Liver (tissue), 9 donors: Measurements from ENCODE around the gene ST6GALNAC4. TPM values are rescaled to one million over a fixed set of nuclear protein-coding genes. Genes with fewer than 3 reads are reported as not detected.

Experiments used
- DNase-seq: peaks from one replicate; pipeline ENCODE4 v3.0.0-alpha.2; 2017; ENCODE audit warnings: low spot score
- H3K27ac ChIP-seq, 2 donors: one replicate each; pipeline ENCODE4 v1.7.0; 2013; ENCODE audit warnings: inconsistent platforms in 2 of 2, low read length in 2 of 2, control low read depth in 1 of 2, low read depth in 1 of 2, mild to moderate bottlenecking in 1 of 2
- H3K27me3 ChIP-seq, 4 donors: one replicate each; pipeline versions ENCODE4 v1.6.1 to v1.7.0; 2013; ENCODE audit warnings: low read length in 3 of 4, inconsistent platforms in 1 of 4, mild to moderate bottlenecking in 1 of 4, moderate library complexity in 1 of 4; ENCODE audit not compliant: control insufficient read depth in 4 of 4, insufficient read depth in 4 of 4
- H3K36me3 ChIP-seq, 4 donors: one replicate each; pipeline versions ENCODE4 v1.6.1 to v1.7.0; 2013; ENCODE audit warnings: low read length in 3 of 4, mild to moderate bottlenecking in 3 of 4, low read depth in 1 of 4, moderate library complexity in 1 of 4; ENCODE audit not compliant: control insufficient read depth in 4 of 4, insufficient read depth in 3 of 4
- H3K4me1 ChIP-seq, 4 donors: one replicate each; pipeline versions ENCODE4 v1.6.1 to v1.7.0; 2013; ENCODE audit warnings: low read length in 3 of 4, mild to moderate bottlenecking in 3 of 4, moderate library complexity in 1 of 4; ENCODE audit not compliant: control insufficient read depth in 4 of 4, insufficient read depth in 4 of 4
- H3K4me3 ChIP-seq, 3 donors: one replicate each; pipeline versions ENCODE4 v1.6.1 to v1.7.0; 2013; ENCODE audit warnings: low read length in 3 of 3, control low read depth in 1 of 3, low read depth in 1 of 3, mild to moderate bottlenecking in 1 of 3
- H3K9ac ChIP-seq, 2 donors: one replicate each; pipeline ENCODE4 v1.7.0; 2013; ENCODE audit warnings: low read length in 2 of 2, mild to moderate bottlenecking in 2 of 2, moderate library complexity in 2 of 2, control low read depth in 1 of 2, low read depth in 1 of 2
- H3K9me3 ChIP-seq, 4 donors: one replicate each; pipeline versions ENCODE4 v1.6.1 to v1.7.0; 2013; ENCODE audit warnings: low read length in 3 of 4; ENCODE audit not compliant: control insufficient read depth in 4 of 4
- ATF3 ChIP-seq: IDR thresholded peaks from 2 replicates; pipeline ENCODE4 v1.6.1; 2016; ENCODE audit warnings: antibody characterized with exemption
- CTCF ChIP-seq: fragments of 150-350 bp; IDR thresholded peaks from 2 replicates; pipeline ENCODE4 v1.5.1; 2017; ENCODE audit warnings: improper control_type of control experiment, low read depth, low read length; ENCODE audit not compliant: missing input control
- EGR1 ChIP-seq, 2 donors: IDR thresholded peaks; 2 replicates each; pipeline ENCODE4 v1.6.1; 2016 to 2018; ENCODE audit warnings: antibody characterized with exemption in 2 of 2, low read depth in 2 of 2
- FOXA1 ChIP-seq: IDR thresholded peaks from 2 replicates; pipeline ENCODE4 v1.6.1; 2016; ENCODE audit warnings: antibody characterized with exemption
- FOXA2 ChIP-seq: IDR thresholded peaks from 2 replicates; pipeline ENCODE4 v1.6.1; 2016; ENCODE audit warnings: antibody characterized with exemption
- GABPA ChIP-seq, 2 donors: IDR thresholded peaks in 1 of 2; conservative IDR thresholded peaks in 1 of 2; 2 replicates each; pipeline ENCODE4 v1.6.1; 2016; ENCODE audit warnings: antibody characterized with exemption in 2 of 2, mild to moderate bottlenecking in 1 of 2, moderate library complexity in 1 of 2
- HNF4A ChIP-seq, 2 donors: conservative IDR thresholded peaks; 2 replicates each; pipeline ENCODE4 v1.6.1; 2016; ENCODE audit warnings: antibody characterized with exemption in 2 of 2, mild to moderate bottlenecking in 2 of 2
- HNF4G ChIP-seq: IDR thresholded peaks from 2 replicates; pipeline ENCODE4 v1.6.1; 2016; ENCODE audit warnings: antibody characterized with exemption
- MAX ChIP-seq: IDR thresholded peaks from 2 replicates; pipeline ENCODE4 v1.6.1; 2016; ENCODE audit warnings: antibody characterized with exemption
- NR2F2 ChIP-seq: IDR thresholded peaks from 2 replicates; pipeline ENCODE4 v1.6.1; 2016; ENCODE audit warnings: antibody characterized with exemption
- RAD21 ChIP-seq, 2 donors: IDR thresholded peaks; 2 replicates each; pipeline ENCODE4 v1.6.1; 2016; ENCODE audit warnings: antibody characterized with exemption in 2 of 2, mild to moderate bottlenecking in 2 of 2
- REST ChIP-seq: IDR thresholded peaks from 2 replicates; pipeline ENCODE4 v1.6.1; 2016; ENCODE audit warnings: antibody characterized with exemption, mild to moderate bottlenecking
- RXRA ChIP-seq, 2 donors: IDR thresholded peaks; 2 replicates each; pipeline ENCODE4 v1.6.1; 2017 to 2018; ENCODE audit warnings: antibody characterized with exemption in 2 of 2, mild to moderate bottlenecking in 1 of 2
- SP1 ChIP-seq: IDR thresholded peaks from 2 replicates; pipeline ENCODE4 v1.6.1; 2018; ENCODE audit warnings: antibody characterized with exemption, mild to moderate bottlenecking
- TAF1 ChIP-seq: conservative IDR thresholded peaks from 2 replicates; pipeline ENCODE4 v1.6.1; 2016; ENCODE audit warnings: antibody characterized with exemption, mild to moderate bottlenecking
- YY1 ChIP-seq: IDR thresholded peaks from 2 replicates; pipeline ENCODE4 v1.6.1; 2016; ENCODE audit warnings: antibody characterized with exemption, mild to moderate bottlenecking
- ZBTB33 ChIP-seq: IDR thresholded peaks from 2 replicates; pipeline ENCODE4 v1.6.1; 2016; ENCODE audit warnings: antibody characterized with exemption
- WGBS: extraction: QIAGEN DNeasy Blood & Tissue Kit; methylation state at CpG from one replicate; pipeline ENCODE4 v1.1.7; 2013; 5-methylcytosine and 5-hydroxymethylcytosine counted together
- polyA plus RNA-seq, 2 donors: library from polyadenylated mRNA; stranded (reverse) in 1 of 2; unstranded in 1 of 2; fragments of 200-250 nt in 1 of 2; fragments of >200 nt in 1 of 2; fragmentation: Nextera tagmentation in 1 of 2; extraction: Ambion mirVana in 1 of 2; gene quantifications; one replicate each; pipeline versions ENCODE4 v1.2.1 to v1.2.3, GENCODE V29; 2013 to 2015
- total RNA-seq, 2 donors: library from RNA; depleted of rRNA; stranded (reverse); fragments of >200 nt; gene quantifications; one replicate each; pipeline ENCODE4 v1.2.3, GENCODE V29; 2014
- donor health status: healthy.
- donor health status: healthy.
- donor health status: healthy.
- donor health status: healthy.
- donor health status: healthy.

The ST6GALNAC4 gene
- total and polyA plus RNA-seq, 4 donors, result 2.5 to 83.7 (median 7.5) TPM

GRCh38 chr9:127941062-127941960 is 24.5 kb upstream of the ST6GALNAC4 start:
- H3K36me3 ChIP-seq, result peaks cover 10 to 34% (median 14%) of the 10 kb centered on the region in 4 donors
- no peak overlapping the region for H3K27ac ChIP-seq
- TF ChIP-seq RXRA (IDR thresholded peaks at IDR 0.05) (no peak), NR2F2 (no peak), GABPA (IDR thresholded peaks at IDR 0.05 in 1 of 2, conservative IDR thresholded peaks at IDR 0.05 in 1 of 2) (no peak), RAD21 (IDR thresholded peaks at IDR 0.05) (no peak), ATF3 (no peak), REST (no peak), EGR1 (IDR thresholded peaks at IDR 0.05; ENCODE audit: low read depth in 2 of 2) (no peak), CTCF (no peak), SP1 (no peak), HNF4G (no peak), TAF1 (no peak), FOXA1 (no peak)
- H3K9ac ChIP-seq, result no peak overlapping the region
- H3K4me1 ChIP-seq, result peaks cover 0 to 19% (median 13%) of the 10 kb centered on the region in 4 donors
- H3K4me3 ChIP-seq, result no peak overlapping the region
- H3K9me3 ChIP-seq, result no peaks in the 10 kb centered on the region
- WGBS, result 87% methylated on average over 18 of the region's 18 CpGs
- DNase-seq, result no peak
- H3K27me3 ChIP-seq, result no peaks in the 10 kb centered on the region

- Histone ChIP-seq H3K27ac (no peak overlapping the region), H3K27me3 (no peaks in the 10 kb centered on the region), H3K9me3 (no peaks in the 10 kb centered on the region), H3K9ac (no peak overlapping the region), H3K4me3 (no peak overlapping the region), H3K4me1 (peaks cover 0 to 22% (median 15%) of the 10 kb centered on the region in 4 donors), H3K36me3 (peaks cover 10 to 27% (median 14%) of the 10 kb centered on the region in 4 donors)
- WGBS, result 93% methylated on average over 4 of the region's 4 CpGs
- DNase-seq, result no peak
- TF ChIP-seq FOXA2, result no peak
- TF ChIP-seq ATF3, result no peak
- TF ChIP-seq MAX, result no peak
- no peak for TF ChIP-seq RAD21 (IDR thresholded peaks at IDR 0.05)
- no peak for TF ChIP-seq YY1
- no peak for TF ChIP-seq SP1
- no peak for TF ChIP-seq FOXA1
- TF ChIP-seq HNF4A (conservative IDR thresholded peaks at IDR 0.05), result no peak
- TF ChIP-seq NR2F2, result no peak
- no peak for TF ChIP-seq HNF4G
- TF ChIP-seq GABPA (IDR thresholded peaks at IDR 0.05 in 1 of 2, conservative IDR thresholded peaks at IDR 0.05 in 1 of 2), result no peak
- no peak for TF ChIP-seq CTCF
- no peak for TF ChIP-seq ZBTB33
- TF ChIP-seq EGR1 (IDR thresholded peaks at IDR 0.05; ENCODE audit: low read depth in 2 of 2), result no peak
- TF ChIP-seq RXRA (IDR thresholded peaks at IDR 0.05), result no peak
Observed at GRCh38 chr9:127940593-127940992, 23.8 kb upstream of the ST6GALNAC4 start.
